Endothelial cell of umbilical vein (primary cell): Measurements from ENCODE around the gene RAB44. TPM values are rescaled to one million over a fixed set of nuclear protein-coding genes. Genes with fewer than 3 reads are reported as not detected.

ENCODE experiments used
- BruUV-seq: library from RNA; stranded (reverse); fragments of 400-500 nt; replicated peaks from 2 replicates; lab custom pipeline; 2021; lab: Mats Ljungman, UMichigan
- CTCF ChIA-PET: fragments of 300-600, 350-600 bp; sonication (Branson Sonifier 250); formaldehyde crosslinking; loops from one replicate; lab custom pipeline; 2021; ENCODE audit warnings: antibody characterized with exemption, inconsistent platforms; lab: Charles Lee
- POLR2A ChIA-PET: fragments of 300-600, 350-600 bp; sonication (Branson Sonifier 250); formaldehyde crosslinking; loops from one replicate; lab custom pipeline; 2021; ENCODE audit warnings: antibody characterized with exemption, inconsistent platforms; lab: Charles Lee
- DNase-seq: peaks from one replicate; pipeline ENCODE4 v3.0.0-alpha.2; 2011; ENCODE audit warnings: low read depth, low spot score
- FAIRE-seq: peaks from 2 replicates; lab custom pipeline; 2011; peaks lifted over from hg19 to GRCh38; lab: Jason Lieb, UNC
- H2AFZ ChIP-seq: 2 replicates; pipeline ENCODE4 v1.6.0; 2012; ENCODE audit warnings: low read depth, low read length, control low read depth, inconsistent platforms
- H3K27ac ChIP-seq: 2 replicates; pipeline ENCODE4 v1.5.1; 2011; ENCODE audit warnings: low read depth, mild to moderate bottlenecking, control low read depth, low read length, moderate library complexity; ENCODE audit not compliant: insufficient read depth
- H3K27me3 ChIP-seq, 2 experiments: 2 replicates each; pipeline versions ENCODE4 v1.6.0 to v1.6.1; 2011; ENCODE audit warnings: low read length in 2 of 2, mixed read lengths in 1 of 2; ENCODE audit not compliant: control insufficient read depth in 2 of 2, insufficient read depth in 2 of 2
- H3K36me3 ChIP-seq, 2 experiments: 2 replicates in 1 of 2; 3 replicates in 1 of 2; pipeline ENCODE4 v1.5.1; 2011; ENCODE audit warnings: low read length in 2 of 2, mild to moderate bottlenecking in 1 of 2, moderate library complexity in 1 of 2; ENCODE audit not compliant: control insufficient read depth in 2 of 2, insufficient read depth in 2 of 2; ENCODE audit errors: extremely low read depth in 1 of 2
- H3K4me1 ChIP-seq: 3 replicates; pipeline ENCODE4 v1.5.1; 2011; ENCODE audit warnings: mild to moderate bottlenecking, low read length; ENCODE audit not compliant: control insufficient read depth, insufficient read depth; ENCODE audit errors: extremely low read depth
- H3K4me2 ChIP-seq: 2 replicates; pipeline ENCODE4 v1.6.1; 2011; ENCODE audit warnings: low read length, control low read depth, mixed read lengths; ENCODE audit not compliant: insufficient read depth
- H3K4me3 ChIP-seq, 3 experiments: fragments of 200-600 bp in 1 of 3; sonication (generic), shearing (Covaris generic) in 1 of 3; replicated peaks in 1 of 3; 2 replicates each; pipeline ENCODE4 v1.5.1; 2011 to 2016; ENCODE audit warnings: control low read depth in 3 of 3, low read length in 3 of 3, mild to moderate bottlenecking in 2 of 3, inconsistent platforms in 1 of 3, low read depth in 1 of 3, moderate library complexity in 1 of 3; ENCODE audit not compliant: insufficient read depth in 1 of 3
- H3K79me2 ChIP-seq: 2 replicates; pipeline ENCODE4 v1.6.0; 2012; ENCODE audit warnings: low read length, inconsistent platforms; ENCODE audit not compliant: control insufficient read depth, insufficient read depth
- H3K9ac ChIP-seq: replicated peaks from 2 replicates; pipeline ENCODE3; 2011; ENCODE audit warnings: low read length, control low read depth; ENCODE audit not compliant: insufficient read depth; ENCODE audit errors: extremely low read depth
- H3K9me1 ChIP-seq: replicated peaks from 3 replicates; pipeline ENCODE4 v1.6.0; 2011; ENCODE audit warnings: mild to moderate bottlenecking, low read length; ENCODE audit not compliant: control insufficient read depth, insufficient read depth; ENCODE audit errors: extremely low read depth
- H3K9me3 ChIP-seq: replicated peaks from 2 replicates; pipeline ENCODE4 v1.5.1; 2012; ENCODE audit warnings: low read length, inconsistent platforms; ENCODE audit not compliant: control insufficient read depth, insufficient read depth
- H4K20me1 ChIP-seq: replicated peaks from 2 replicates; pipeline ENCODE3; 2011; ENCODE audit warnings: mild to moderate bottlenecking, low read length; ENCODE audit not compliant: control insufficient read depth, insufficient read depth; ENCODE audit errors: extremely low read depth
- CTCF ChIP-seq, 2 donors: IDR thresholded peaks; 1 replicate in 1 of 2; 2 replicates in 1 of 2; pipeline ENCODE4 v1.5.1; 2011; ENCODE audit warnings: low read length in 2 of 2, mild to moderate bottlenecking in 2 of 2, moderate library complexity in 2 of 2, control low read depth in 1 of 2, inconsistent platforms in 1 of 2, low read depth in 1 of 2; ENCODE audit not compliant: insufficient read depth in 1 of 2; ENCODE audit errors: extremely low read depth in 1 of 2
- EZH2 ChIP-seq: IDR thresholded peaks from 2 replicates; pipeline ENCODE4 v1.6.1; 2012; ENCODE audit warnings: borderline replicate concordance, low read depth, mild to moderate bottlenecking, moderate library complexity, low read length, inconsistent platforms; ENCODE audit not compliant: severe bottlenecking
- FOS ChIP-seq: IDR thresholded peaks from 2 replicates; pipeline ENCODE4 v1.6.1; 2011; ENCODE audit warnings: mild to moderate bottlenecking, low read length, moderate library complexity, borderline replicate concordance; ENCODE audit not compliant: insufficient read depth
- GATA2 ChIP-seq: IDR thresholded peaks from 2 replicates; pipeline ENCODE4 v1.7.0; 2011; ENCODE audit warnings: low read depth, mild to moderate bottlenecking, moderate library complexity, mixed read lengths, low read length; ENCODE audit not compliant: insufficient read length, insufficient read depth
- JUN ChIP-seq: IDR thresholded peaks from 2 replicates; pipeline ENCODE4 v1.6.1; 2011; ENCODE audit warnings: borderline replicate concordance, low read depth; ENCODE audit not compliant: insufficient read length, insufficient read depth
- MAX ChIP-seq: IDR thresholded peaks from 2 replicates; pipeline ENCODE4 v1.6.1; 2011; ENCODE audit not compliant: insufficient read depth, insufficient read length
- MYC ChIP-seq: IDR thresholded peaks from one replicate; pipeline ENCODE4 v1.6.1; 2011; ENCODE audit warnings: mild to moderate bottlenecking, low read depth, low read length
- POLR2A ChIP-seq: IDR thresholded peaks from 2 replicates; pipeline ENCODE4 v1.6.1; 2012; ENCODE audit warnings: low read depth, mild to moderate bottlenecking, control low read depth, low read length
- POLR2AphosphoS5 ChIP-seq: IDR thresholded peaks from 2 replicates; pipeline ENCODE4 v1.6.1; 2012; ENCODE audit warnings: low read depth, mild to moderate bottlenecking, control low read depth, low read length, moderate library complexity; ENCODE audit not compliant: insufficient read depth
- dilution Hi-C: fragments of 300-500 bp; cut with MboI; formaldehyde crosslinking; loops from one replicate; pipeline ENCODE4 v1.15.0; 2019; ENCODE audit warnings: low sequenced_read_pairs; ENCODE audit not compliant: extremely low pct_ligation_motif_present
- intact Hi-C: fragments of 100-400 bp; cut with micrococcal nuclease; formaldehyde crosslinking; loops from one replicate; pipeline ENCODE4 v1.10.0; 2022
- polyA plus RNA-seq, 4 experiments: library from polyadenylated mRNA; depleted of rRNA in 3 of 4; stranded (reverse) in 3 of 4; unstranded in 1 of 4; fragments of >200 nt; gene quantifications; 2 replicates each; pipeline versions ENCODE4 v1.2.1 to v1.2.3, GENCODE V29; 2011 to 2012; ENCODE audit warnings: missing spikeins in 1 of 4
- total RNA-seq: library from RNA; stranded (reverse); gene quantifications from 2 replicates; pipeline ENCODE4 v1.2.3, GENCODE V29; 2021

Gene RAB44
- total and polyA plus RNA-seq, 2 donors (not counting 3 experiments of a cell fraction or from before 2014, with no cell fraction given) = 0.03 to 0.11 TPM

GRCh38 chr6:36683656-36684446, 13.8 kb upstream of the RAB44 start:
- Histone ChIP-seq H3K4me3 (no peak overlapping the region), H3K9me3 (no peaks in the 10 kb centered on the region), H3K4me2 (no peak overlapping the region), H2AFZ (no peak overlapping the region), H3K9ac (no peak overlapping the region), H3K27me3 (no peaks in the 10 kb centered on the region), H3K9me1 (no peaks in the 10 kb centered on the region), H3K4me1 (peaks cover 17% of the 10 kb centered on the region), H4K20me1 (no peaks in the 10 kb centered on the region), H3K27ac (no peak overlapping the region), H3K36me3 (peaks cover 28 to 29% of the 10 kb centered on the region in 2 experiments), H3K79me2 (peaks cover 44% of the 10 kb centered on the region)
- no peak for TF ChIP-seq GATA2
- TF ChIP-seq FOS = no peak
- no peak for TF ChIP-seq JUN
- TF ChIP-seq MAX = no peak
- no peak for TF ChIP-seq POLR2A
- no peak for TF ChIP-seq MYC
- no peak for TF ChIP-seq EZH2
- TF ChIP-seq POLR2AphosphoS5 = no peak
- no peak for TF ChIP-seq CTCF (IDR thresholded peaks at IDR 0.05; ENCODE audit: extremely low read depth in 1 of 2, insufficient read depth in 1 of 2, low read depth in 1 of 2, low read length in 2 of 2)
- CTCF ChIA-PET = interaction anchor here (1.3 to 3.5 kb wide), 4 partner anchors 39 to 75 kb away, joined by 3 to 26 read pairs (median 6); no protein-coding TSS in a partner anchor
- dilution Hi-C loops = loop anchor here (10.0 kb wide), 1 partner anchor 69 kb away; no protein-coding TSS in a partner anchor
- POLR2A ChIA-PET = interaction anchor here (0.5 to 1.3 kb wide), 2 partner anchors 69 to 76 kb away, joined by 3 read pairs; no protein-coding TSS in a partner anchor
- BruUV-seq = no TSS peak
- FAIRE-seq (no peak), DNase-seq (no peak)
- intact Hi-C loops = loop anchor here (5.0 kb wide), 1 partner anchor 262 kb away; no protein-coding TSS in a partner anchor
